Ammon's horn (tissue), 1 donor: ENCODE measurements around the gene PAM16.

Source experiments
- DNase-seq: peaks from one replicate; pipeline ENCODE4 v3.0.0-alpha.2; 2016; ENCODE audit warnings: low spot score

Gene PAM16

GRCh38 chr16:4319454-4320421, 31.4 kb downstream of the PAM16 start:
- no peak for DNase-seq

GRCh38 chr16:4318967-4319366, 32.2 kb downstream of the PAM16 start:
- DNase-seq, result no peak

GRCh38 chr16:4318451-4318910, 32.6 kb downstream of the PAM16 start:
- DNase-seq, result no peak

- no peak for DNase-seq
These were observed 33.3 kb downstream of the PAM16 start for GRCh38 chr16:4317532-4318450.

- peak; percentile 69 for DNase-seq
These were observed 34.1 kb downstream of the PAM16 start for GRCh38 chr16:4316864-4317531.

GRCh38 chr16:4316108-4316863, 34.8 kb downstream of the PAM16 start:
- DNase-seq, result no peak

- DNase-seq, result no peak
These were observed 35.7 kb downstream of the PAM16 start, which contains the start of gene GLIS2 for GRCh38 chr16:4315186-4316107. Gene GLIS2, plus strand, starts transcription at chr16:4316067. Its CDS starts 16,214 bp downstream, at chr16:4332281.

GRCh38 chr16:4314532-4315185, 36.5 kb downstream of the PAM16 start:
- DNase-seq, result no peak

GRCh38 chr16:4313563-4314531, 37.3 kb downstream of the PAM16 start:
- no peak for DNase-seq

GRCh38 chr16:4309833-4310266, 41.3 kb downstream of the PAM16 start:
- no peak for DNase-seq

- no peak for DNase-seq
These were observed 41.9 kb downstream of the PAM16 start for GRCh38 chr16:4309102-4309832.

- peak; percentile 90 for DNase-seq
These were observed 43.7 kb downstream of the PAM16 start for GRCh38 chr16:4307215-4308037.

- no peak for DNase-seq
These were observed 44.5 kb downstream of the PAM16 start for GRCh38 chr16:4306470-4307214.

GRCh38 chr16:4303973-4304372, 47.1 kb downstream of the PAM16 start:
- no peak for DNase-seq

- no peak for DNase-seq
These were observed 49.2 kb downstream of the PAM16 start for GRCh38 chr16:4301968-4302367.

- DNase-seq, result no peak
These were observed 49.9 kb downstream of the PAM16 start for GRCh38 chr16:4301177-4301576.
